GM21717 (cell line): ENCODE measurements around the gene NUDT22.
"Not testable (repeated sequence)": the region's sequence is repeated elsewhere in the genome, so short reads cannot be mapped to it uniquely, and the experiment has no call there.

Experiments
- ATAC-seq: cut with Tn5 transposase; IDR thresholded peaks from one replicate; pipeline ENCODE4 v1.9.1; 2021; ENCODE audit warnings: mild to moderate bottlenecking, moderate library complexity; ENCODE audit not compliant: unreplicated experiment

NUDT22 gene

GRCh38 chr11:64241491-64242374, 15.7 kb downstream of the NUDT22 start:
- ATAC-seq = peak; percentile 44

DNA sequence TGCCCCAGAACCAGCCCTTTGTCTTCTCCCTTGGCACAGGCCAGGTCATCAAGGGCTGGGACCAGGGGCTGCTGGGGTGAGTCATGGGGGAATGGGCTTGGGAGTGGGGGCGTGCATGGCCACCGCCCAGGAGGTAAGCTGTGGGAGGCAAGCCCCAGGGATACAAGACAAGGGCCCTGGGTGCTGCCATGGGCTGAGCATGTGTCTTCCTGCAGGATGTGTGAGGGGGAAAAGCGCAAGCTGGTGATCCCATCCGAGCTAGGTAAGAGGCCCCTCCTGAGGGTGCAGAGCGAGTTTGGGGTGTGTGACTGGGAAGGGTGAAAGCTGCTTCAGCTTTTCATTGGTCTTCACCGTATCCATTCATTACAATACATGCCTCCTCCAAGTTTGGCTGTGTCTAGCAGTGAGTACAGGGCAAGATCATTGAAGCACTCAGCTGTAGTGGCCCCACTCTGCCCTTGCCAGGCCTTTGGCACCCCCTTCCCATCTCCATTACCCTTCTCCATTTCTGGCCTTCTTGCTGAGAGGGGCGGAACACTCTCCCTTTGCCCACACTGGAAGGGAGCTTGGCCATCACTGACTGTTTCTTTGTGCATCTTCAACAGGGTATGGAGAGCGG, 17.3 kb downstream of the NUDT22 start:
- no peak for ATAC-seq

DNA sequence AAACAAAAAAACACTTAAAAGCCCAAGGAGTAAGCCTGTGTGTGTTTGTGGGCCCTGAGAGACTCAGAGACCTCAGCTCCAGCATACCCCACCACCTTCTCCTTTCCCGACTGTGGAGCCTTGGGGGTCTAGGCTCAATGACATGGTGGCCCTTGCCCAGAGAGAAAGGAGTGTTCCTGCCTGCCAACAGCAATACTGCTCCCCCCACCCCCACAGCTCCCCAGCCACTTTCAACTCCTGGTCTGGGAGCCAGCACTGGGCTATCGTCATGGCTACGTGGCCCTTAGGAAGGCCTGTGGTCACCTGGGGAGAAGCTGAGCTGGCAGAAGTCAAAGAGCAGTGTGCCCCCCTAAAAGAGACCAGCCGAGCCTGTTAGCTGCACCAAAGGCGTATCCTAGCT, 18.0 kb downstream of the NUDT22 start:
- ATAC-seq = no peak

GRCh38 chr11:64244966-64245365, 18.9 kb downstream of the NUDT22 start:
- ATAC-seq = no peak

DNA sequence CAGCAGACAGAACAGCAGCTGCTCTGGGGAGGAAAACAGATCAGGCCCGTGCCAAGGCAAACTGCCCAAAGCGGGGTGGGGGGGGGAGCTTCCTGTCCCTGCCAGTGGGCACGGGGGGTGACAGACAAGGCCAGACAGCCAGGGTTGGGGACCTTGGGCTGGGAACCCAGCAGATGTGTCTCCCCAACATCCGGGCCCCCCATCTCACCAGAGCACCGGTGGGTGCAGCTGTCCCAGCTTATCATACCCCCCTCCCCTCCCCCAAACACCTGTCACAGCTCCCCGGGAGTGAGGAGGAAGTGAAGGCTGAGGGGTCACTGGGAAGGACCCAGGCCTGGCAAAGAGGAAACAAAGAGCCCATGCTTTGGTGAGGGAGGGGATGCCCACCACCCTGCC, 19.3 kb downstream of the NUDT22 start:
- ATAC-seq = no peak

DNA sequence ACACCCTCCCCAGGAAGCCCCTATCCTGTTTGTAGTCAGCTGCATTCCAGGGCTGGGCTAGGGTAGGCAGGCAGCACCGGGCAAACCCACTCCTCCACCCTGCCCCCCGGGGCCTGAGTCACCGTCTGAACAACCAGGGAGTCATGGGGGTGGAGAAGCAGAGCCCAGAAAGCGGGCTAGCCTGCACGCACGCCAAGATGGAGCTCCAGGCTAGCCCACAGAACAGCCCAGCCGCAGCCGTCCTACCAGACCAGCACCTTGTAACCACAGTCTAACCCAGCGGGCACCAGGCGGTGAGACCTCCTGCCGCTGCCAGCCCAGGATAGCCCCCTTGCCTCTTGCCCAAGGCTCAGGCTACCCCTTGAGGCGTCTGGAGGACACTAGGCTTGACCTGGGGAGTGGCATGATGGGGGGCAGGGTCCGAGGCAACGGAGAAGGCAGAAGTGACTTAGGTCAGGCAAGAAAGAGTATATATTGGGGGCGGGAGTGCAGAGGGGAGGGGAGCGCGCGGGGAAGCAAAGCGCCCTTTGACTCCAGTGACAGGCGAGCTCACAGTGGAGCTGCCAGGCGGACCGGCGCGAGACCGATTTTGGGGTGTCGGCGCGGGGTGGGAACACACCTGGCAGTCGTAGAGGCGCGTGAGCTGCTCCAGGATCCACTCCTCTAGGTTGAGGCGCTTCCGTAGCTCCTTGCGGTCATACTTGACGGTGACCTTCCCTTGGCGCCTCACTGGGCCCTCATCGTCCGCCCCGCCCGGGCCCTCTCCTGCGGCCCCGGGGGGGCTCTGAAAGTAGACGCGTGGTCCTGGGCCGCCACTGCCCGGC, 19.9 kb downstream of the NUDT22 start:
- ATAC-seq = no peak

GRCh38 chr11:64246621-64246870, 20.5 kb downstream of the NUDT22 start:
- ATAC-seq = not testable (repeated sequence)

DNA sequence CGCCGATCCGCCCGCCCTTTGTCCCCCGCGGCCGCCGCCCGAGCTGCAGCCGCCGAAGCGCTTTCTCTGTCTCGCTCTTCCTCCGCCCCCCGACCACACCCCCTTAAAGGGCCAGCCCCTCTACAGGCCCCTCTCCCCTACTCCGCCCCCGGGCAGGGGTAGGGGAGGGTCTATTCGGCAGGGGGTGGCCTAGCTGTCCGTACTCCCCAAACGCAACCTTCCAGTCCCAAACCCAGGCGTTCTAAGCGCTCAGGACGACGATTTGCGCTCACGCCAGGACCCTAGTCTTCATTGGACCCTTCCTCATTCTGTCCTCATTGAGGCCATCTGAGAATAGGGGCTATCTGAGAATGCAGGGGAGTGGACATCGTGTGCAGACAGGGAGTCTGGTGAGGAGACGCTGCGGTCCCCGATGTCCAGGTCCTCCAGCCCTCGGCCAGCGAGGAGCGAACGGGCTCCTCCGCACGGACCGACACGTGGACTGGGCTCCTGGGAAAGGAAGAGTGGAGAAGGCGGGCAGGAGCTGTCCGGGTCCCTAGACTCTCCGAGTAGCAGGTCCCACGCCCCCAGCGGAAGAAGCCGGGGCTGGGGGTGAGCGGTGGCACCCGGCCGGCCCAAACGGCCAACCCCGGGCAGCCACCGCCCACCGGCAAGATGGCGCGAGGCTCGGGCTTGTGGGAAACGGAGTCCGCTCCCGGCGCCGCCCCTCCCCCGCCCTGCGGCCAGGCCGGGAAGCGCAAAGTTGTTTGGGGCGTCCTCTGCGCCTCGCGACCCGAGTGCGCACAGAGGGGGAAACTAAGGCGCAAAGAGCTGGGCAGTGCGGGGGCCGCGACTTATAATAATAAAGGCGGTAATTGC, 21.0 kb downstream of the NUDT22 start, which contains the start of gene PPP1R14B:
PPP1R14B (minus strand) TSS at position 73 of the 858 bp plus-strand sequence. CDS start 270 bp downstream, outside the sequence.
- ATAC-seq = no peak

GRCh38 chr11:64247729-64248531, 21.9 kb downstream of the NUDT22 start:
- ATAC-seq = no peak

- no peak for ATAC-seq
Observed at GRCh38 chr11:64248578-64248977, 22.5 kb downstream of the NUDT22 start.

GRCh38 chr11:64249038-64249437, 23.0 kb downstream of the NUDT22 start:
- ATAC-seq = no peak

DNA sequence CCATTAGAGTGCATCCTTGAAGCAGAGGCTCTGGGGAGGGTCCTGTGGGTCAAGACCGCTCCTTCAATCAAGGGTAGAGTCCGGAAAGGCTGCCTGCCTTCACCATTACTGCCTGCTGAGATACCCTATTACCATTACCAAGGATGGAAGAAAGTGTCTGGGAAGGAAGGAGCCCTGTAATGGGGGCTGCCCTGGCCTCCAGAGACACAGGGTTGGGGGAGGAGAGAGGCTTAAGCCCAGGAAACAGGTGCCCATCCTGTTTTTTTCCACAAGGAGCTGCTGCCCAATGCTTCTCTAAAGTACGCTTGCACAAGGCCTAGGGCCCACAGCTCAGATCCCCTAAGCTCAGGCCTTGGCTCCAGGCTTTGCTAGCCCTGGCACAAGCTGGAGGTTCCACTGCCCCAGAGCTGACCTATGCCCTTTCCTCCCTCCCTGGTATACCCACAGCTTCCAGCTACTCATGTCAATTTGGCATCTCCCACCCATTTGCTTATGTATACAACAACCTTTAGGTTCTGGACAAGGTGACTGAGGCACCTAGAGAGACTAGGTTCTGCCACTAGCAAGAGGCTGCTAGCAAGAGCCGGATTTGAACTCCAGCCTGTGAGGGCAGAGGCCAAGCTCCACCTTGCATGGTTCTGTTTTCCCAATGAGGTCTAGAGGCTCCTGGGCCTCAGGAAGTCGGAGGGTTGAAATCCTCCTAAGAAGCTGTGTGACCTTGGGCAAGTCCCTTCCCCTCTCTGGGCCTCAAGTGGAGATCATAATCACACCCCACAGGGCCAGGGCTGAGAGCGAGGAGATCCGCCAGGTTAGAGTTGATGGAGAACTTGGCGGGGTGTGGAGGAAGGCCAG, 23.7 kb downstream of the NUDT22 start:
- ATAC-seq = no peak

- ATAC-seq = no peak
Observed at GRCh38 chr11:64250415-64251015, 24.4 kb downstream of the NUDT22 start.

DNA sequence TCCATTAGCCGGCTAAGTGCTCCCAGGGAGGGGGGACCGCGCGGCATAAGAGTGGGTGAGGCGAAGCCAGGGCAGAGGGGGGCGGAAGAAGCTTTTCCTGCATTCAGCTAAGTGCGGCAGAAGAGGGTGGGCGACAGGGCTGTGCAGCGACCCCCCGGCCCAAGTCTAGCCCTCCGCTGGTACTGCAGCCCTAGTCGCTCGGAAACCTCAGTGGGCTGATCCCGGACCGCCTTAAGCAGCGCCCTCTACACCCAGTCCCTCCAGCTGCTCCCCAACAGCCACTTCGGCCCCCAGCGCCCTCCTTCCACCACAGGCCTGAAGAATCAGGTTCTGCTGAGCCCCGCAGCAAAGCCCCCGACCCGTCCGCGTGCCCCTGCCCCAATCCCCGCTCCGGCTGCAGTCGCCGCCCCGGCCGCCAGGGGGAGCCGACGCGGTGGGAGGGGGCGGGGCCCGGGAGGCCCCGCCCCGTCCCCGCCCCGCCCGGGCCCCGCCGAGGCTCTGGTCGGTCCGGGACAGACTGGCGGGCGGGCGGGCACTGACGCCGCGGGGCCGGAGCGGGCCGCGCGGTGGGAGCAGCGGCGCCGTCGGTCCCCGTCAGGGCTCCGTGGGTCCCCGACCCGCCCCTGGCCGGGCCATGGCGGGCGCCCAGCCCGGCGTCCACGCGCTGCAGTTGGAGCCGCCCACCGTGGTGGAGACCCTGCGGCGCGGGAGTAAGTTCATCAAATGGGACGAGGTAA, 25.1 kb downstream of the NUDT22 start, which contains the start of gene PLCB3:
PLCB3 (plus strand) TSS at position 515 of the 737 bp plus-strand sequence; CDS start at position 635, 120 bp downstream.
- no peak for ATAC-seq

GRCh38 chr11:64251753-64252002, 25.6 kb downstream of the NUDT22 start:
- ATAC-seq = no peak

- ATAC-seq = no peak
Observed at GRCh38 chr11:64252003-64252872, 26.2 kb downstream of the NUDT22 start.

DNA sequence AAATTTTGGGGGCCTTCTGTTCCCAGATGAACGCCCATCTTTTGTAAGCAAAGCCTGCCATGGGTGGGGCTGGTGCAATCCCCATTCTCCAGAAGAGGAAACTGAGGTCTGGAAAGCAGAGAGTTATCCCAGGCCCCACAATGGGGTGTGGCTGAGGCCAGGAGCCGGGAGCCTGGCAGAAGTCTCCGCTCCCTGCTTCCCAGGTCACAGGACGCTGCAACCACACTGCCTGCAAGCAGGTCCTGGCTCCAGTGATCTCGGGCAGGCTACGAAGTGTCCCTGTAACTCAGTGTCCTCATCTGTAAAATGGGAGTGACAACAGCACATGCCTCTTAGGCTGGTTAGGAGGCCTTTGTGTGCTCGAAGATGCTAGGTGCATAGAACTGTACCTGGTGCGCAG, 27.0 kb downstream of the NUDT22 start:
- no peak for ATAC-seq
